Ovary (tissue), 3 donors: ENCODE results near the gene TEF.

Experiments
- EP300 ChIP-seq: sonication (generic); formaldehyde crosslinking; IDR thresholded peaks from one replicate; pipeline ENCODE4 v1.6.1; 2017; ENCODE audit warnings: antibody characterized with exemption
- POLR2A ChIP-seq: fragments of 450-650 bp; IDR thresholded peaks from one replicate; pipeline ENCODE4 v1.6.1; 2017; ENCODE audit warnings: antibody characterized with exemption, mild to moderate bottlenecking, moderate library complexity
- TF ChIP-seq, protein P1 (sequence below), 3 donors: fragments of 450-650 bp in 2 of 3; fragments of 200-600 bp in 1 of 3; IDR thresholded peaks; one replicate each; pipeline versions ENCODE4 v1.5.1 to v1.8.0; 2016 to 2022; ENCODE audit warnings: antibody characterized with exemption in 3 of 3, mild to moderate bottlenecking in 1 of 3
- donor health status: DM: no; HTN: no; CAD: no.

DNA sequence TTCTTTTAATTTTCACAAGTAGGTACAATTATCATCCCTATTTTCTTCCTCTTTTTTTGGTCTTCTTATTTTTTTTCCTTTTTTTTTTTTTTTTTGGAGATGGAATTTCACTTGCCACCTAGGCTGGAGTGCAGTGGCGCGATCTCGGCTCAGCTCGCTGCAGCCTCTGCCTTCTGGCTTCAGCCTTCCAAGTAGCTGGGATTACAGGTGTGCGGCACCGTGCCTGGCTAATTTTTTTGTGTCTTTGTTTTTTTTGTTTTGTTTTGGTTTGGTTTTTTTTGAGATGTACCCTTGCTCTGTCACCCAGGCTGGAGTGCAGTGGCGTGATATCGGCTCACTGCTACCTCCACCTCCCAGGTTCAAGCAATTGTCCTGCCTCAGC, 48.2 kb downstream of the TEF start:
- TF ChIP-seq, protein P1, sequence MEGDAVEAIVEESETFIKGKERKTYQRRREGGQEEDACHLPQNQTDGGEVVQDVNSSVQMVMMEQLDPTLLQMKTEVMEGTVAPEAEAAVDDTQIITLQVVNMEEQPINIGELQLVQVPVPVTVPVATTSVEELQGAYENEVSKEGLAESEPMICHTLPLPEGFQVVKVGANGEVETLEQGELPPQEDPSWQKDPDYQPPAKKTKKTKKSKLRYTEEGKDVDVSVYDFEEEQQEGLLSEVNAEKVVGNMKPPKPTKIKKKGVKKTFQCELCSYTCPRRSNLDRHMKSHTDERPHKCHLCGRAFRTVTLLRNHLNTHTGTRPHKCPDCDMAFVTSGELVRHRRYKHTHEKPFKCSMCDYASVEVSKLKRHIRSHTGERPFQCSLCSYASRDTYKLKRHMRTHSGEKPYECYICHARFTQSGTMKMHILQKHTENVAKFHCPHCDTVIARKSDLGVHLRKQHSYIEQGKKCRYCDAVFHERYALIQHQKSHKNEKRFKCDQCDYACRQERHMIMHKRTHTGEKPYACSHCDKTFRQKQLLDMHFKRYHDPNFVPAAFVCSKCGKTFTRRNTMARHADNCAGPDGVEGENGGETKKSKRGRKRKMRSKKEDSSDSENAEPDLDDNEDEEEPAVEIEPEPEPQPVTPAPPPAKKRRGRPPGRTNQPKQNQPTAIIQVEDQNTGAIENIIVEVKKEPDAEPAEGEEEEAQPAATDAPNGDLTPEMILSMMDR (IDR thresholded peaks at IDR 0.05): no peak
- TF ChIP-seq POLR2A: no peak
- no peak for TF ChIP-seq EP300
